Tibial artery (tissue), 4 donors: ENCODE data around the gene STAG2.
"Not testable (repeated sequence)": the region's sequence is repeated elsewhere in the genome, so short reads cannot be mapped to it uniquely, and the experiment has no call there.

Experiments used
- DNase-seq, 2 donors: peaks; one replicate each; pipeline ENCODE4 v3.0.0-alpha.2; 2019
- H3K27ac ChIP-seq, 2 donors: fragments of 200-600 bp; sonication (generic) in 1 of 2; 1 replicate in 1 of 2; 2 replicates in 1 of 2; pipeline ENCODE4 v1.5.1; 2018 to 2019; ENCODE audit warnings: mild to moderate bottlenecking in 1 of 2
- H3K27me3 ChIP-seq, 2 donors: fragments of 200-600 bp; sonication (generic) in 1 of 2; one replicate each; pipeline versions ENCODE4 v1.5.1 to v1.6.0; 2016 to 2019
- H3K36me3 ChIP-seq, 3 donors: fragments of 200-600 bp; sonication (generic) in 2 of 3; one replicate each; pipeline ENCODE4 v1.5.1; 2016 to 2019; ENCODE audit warnings: mild to moderate bottlenecking in 2 of 3
- H3K4me1 ChIP-seq, 4 donors: fragments of 200-600 bp; sonication (generic) in 2 of 4; 1 replicate in 3 of 4; 2 replicates in 1 of 4; pipeline ENCODE4 v1.5.1; 2016 to 2019
- H3K4me3 ChIP-seq, 2 donors: fragments of 200-600 bp; sonication (generic) in 1 of 2; 1 replicate in 1 of 2; 2 replicates in 1 of 2; pipeline ENCODE4 v1.5.1; 2018 to 2019; ENCODE audit warnings: mild to moderate bottlenecking in 2 of 2
- H3K9me3 ChIP-seq, 3 donors: fragments of 200-600 bp; sonication (generic) in 1 of 3; one replicate each; pipeline ENCODE4 v1.5.1; 2016 to 2019
- CTCF ChIP-seq, 2 experiments: fragments of 200-600 bp in 1 of 2; fragments of 450-650 bp in 1 of 2; IDR thresholded peaks; one replicate each; pipeline ENCODE4 v1.5.1; 2017 to 2019; ENCODE audit warnings: antibody characterized with exemption in 2 of 2, mild to moderate bottlenecking in 1 of 2, moderate library complexity in 1 of 2
- intact Hi-C: fragments of 100-400 bp; cut with DNase I; formaldehyde crosslinking; loops from one replicate; pipeline ENCODE4 v1.15.0; 2023; ENCODE audit warnings: low total_unique reads

Gene STAG2

GRCh38 chrX:124127496-124127895 is 166.0 kb downstream of the STAG2 start:
- intact Hi-C loops: no loop called here
- Histone ChIP-seq H3K36me3 (no peaks in the 10 kb centered on the region), H3K4me1 (no peaks in the 10 kb centered on the region), H3K27me3 (no peaks in the 10 kb centered on the region), H3K9me3 (no peaks in the 10 kb centered on the region), H3K27ac (no peak overlapping the region), H3K4me3 (no peak overlapping the region)
- TF ChIP-seq CTCF (IDR thresholded peaks at IDR 0.05): no peak
- no peak for DNase-seq

- intact Hi-C loops, H3K9me3 ChIP-seq, DNase-seq, H3K4me3 ChIP-seq, H3K27me3 ChIP-seq, H3K36me3 ChIP-seq, H3K4me1 ChIP-seq, H3K27ac ChIP-seq: not testable (repeated sequence)
Measured at GRCh38 chrX:124132437-124132836, 170.9 kb downstream of the STAG2 start.

- Histone ChIP-seq H3K27me3 (no peaks in the 10 kb centered on the region), H3K36me3 (no peaks in the 10 kb centered on the region), H3K27ac (no peak overlapping the region), H3K4me3 (no peak overlapping the region), H3K9me3 (peaks cover 0 to 19% (median 15%) of the 10 kb centered on the region in 3 donors), H3K4me1 (no peaks in the 10 kb centered on the region)
- TF ChIP-seq CTCF (IDR thresholded peaks at IDR 0.05): no peak
- DNase-seq: no peak
- intact Hi-C loops: no loop called here
Measured at GRCh38 chrX:124145749-124146148, 184.2 kb downstream of the STAG2 start.

GRCh38 chrX:124151195-124151594 is 189.7 kb downstream of the STAG2 start:
- no peaks in the 10 kb centered on the region for H3K27me3 ChIP-seq
- H3K9me3 ChIP-seq: peaks cover 0 to 16% (median 7%) of the 10 kb centered on the region in 3 donors
- H3K4me1 ChIP-seq: no peaks in the 10 kb centered on the region
- DNase-seq: no peak
- TF ChIP-seq CTCF (IDR thresholded peaks at IDR 0.05): no peak
- no peaks in the 10 kb centered on the region for H3K36me3 ChIP-seq
- no peak overlapping the region for H3K27ac ChIP-seq
- intact Hi-C loops: no loop called here
- no peak overlapping the region for H3K4me3 ChIP-seq
